HG02840 (cell line): Measurements from ENCODE around the gene CREB3L1.

Experiments used
- ATAC-seq: cut with Tn5 transposase; IDR thresholded peaks from one replicate; pipeline ENCODE4 v1.9.1; 2021; ENCODE audit warnings: mild to moderate bottlenecking, moderate library complexity, moderate number of reproducible peaks; ENCODE audit not compliant: unreplicated experiment, low FRiP score

The CREB3L1 gene

DNA sequence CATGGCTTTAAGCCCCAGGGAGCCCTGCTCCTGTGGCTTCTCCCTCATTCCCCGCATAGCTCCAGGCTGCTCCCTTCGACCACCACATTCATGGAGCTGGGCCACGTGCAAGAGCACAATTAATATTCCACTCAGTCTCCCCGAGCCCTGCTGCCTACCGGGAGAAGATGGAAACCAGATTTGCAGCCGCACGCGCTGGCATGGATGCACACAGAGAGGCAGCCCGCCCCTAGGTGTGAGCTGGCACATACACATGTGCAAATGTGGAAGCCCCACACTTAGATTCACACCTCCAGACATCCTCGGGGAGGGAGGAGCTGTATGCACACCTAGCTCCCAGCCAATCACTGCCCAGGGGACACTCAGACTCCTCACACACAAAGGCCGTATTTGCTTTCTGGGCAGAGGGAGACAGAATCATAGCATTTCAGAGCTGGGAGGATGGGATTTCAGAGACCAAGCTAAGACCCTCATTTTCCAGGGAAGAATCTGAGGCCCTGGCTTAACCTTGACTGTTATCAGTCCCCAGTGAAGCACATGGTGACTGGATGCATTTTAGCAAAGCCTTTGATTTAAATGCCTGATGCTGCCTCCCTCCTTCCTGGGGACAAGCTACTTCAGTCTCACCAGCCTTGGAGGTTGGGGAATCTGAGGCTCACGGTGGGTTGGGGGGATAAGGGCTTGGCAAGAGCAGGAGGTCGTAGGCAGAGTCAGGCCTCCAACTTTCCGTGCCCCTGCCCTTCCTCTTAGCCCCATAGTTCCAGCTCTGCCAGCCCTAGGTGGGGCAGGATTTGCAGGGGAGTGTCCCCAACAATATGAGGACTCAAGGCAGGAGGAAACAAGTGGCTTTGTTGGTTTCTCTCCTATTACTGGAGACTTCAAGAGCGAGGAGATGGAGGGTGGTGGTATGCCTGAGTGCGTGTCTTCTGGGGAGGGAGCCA lies 5.3 kb upstream of the CREB3L1 start:
- no peak for ATAC-seq

DNA sequence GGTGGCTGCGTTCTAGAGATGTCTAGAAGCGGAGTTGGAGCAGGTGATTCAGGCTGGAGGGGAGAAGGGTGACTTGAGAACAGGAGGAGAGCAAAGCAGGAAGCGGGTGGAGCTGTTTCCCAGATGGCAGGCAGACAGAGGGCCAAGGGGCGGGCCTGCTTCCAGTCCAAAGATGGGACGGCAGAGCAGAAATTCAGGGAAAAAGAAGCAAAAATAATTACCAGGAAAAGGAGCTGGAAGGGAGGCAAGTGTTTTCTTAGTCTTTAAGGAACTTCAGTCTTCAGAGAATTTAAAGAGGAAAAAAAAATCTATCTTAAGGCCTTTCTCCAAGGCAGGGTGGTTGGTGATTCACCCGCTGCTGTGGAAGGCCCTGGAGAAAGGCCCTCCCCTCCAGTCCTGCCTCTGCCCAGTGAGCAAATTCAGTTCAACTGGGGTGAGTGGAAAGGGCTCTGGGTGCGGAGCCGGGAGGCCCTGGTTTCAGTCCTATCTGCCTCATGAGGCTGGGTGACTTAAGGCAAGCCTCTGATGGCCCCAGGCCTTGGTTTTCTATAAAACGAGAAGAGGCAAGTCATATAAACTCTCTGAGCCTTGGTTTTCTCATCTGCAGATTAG lies 4.5 kb upstream of the CREB3L1 start:
- no peak for ATAC-seq

DNA sequence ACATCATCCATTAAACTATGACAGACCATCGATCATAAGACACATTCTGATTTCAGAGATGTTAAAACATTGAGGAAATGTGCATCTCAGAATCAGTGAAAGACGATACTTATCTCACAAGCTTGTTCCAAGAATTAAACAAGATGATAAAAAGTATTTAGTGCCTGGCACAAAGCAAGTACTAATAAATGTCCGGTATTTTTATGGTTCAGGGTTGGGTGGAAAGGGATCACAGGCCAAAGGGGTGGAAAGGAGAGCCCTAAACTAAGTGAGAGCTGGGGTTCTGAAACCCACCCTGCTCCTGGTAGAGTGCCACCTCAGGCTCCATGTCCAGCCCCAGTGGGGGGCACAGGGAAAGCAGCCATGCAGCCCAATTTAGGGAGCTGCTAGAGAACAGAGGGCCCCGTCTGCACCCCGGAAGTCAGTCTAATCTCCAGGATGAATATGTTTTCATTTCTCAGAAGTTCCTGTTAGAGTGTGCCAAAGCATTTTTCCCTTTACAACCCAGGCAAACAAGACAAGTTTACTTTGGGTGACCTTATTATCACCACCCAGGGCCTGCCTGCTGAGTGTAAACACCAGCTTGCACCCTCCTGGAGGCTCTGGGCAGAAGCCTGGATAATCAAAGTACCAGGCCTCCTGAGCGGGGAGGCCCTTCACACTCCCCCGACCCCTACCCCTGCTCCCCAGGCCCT lies 3.8 kb upstream of the CREB3L1 start:
- no peak for ATAC-seq

GRCh38 chr11:46275964-46276641 lies 1.4 kb upstream of the CREB3L1 start:
- no peak for ATAC-seq

DNA sequence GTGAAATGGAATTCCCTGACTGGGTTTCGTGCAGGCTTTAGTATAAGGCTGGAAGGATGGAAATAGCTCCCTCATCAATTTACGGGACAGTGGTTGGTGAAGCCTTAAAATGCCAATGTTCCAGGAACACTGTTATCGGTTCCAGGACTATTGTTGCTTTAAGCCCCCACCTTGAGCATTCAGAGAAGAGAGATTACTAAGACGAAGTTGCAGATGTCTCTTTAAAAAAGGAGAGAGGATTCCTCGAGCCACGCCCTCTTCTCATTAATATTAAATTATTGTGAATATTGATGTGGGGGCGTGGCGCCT lies 195 bp upstream of the CREB3L1 start:
- ATAC-seq, result no peak

- ATAC-seq, result no peak
Observed at GRCh38 chr11:46278387-46279125, 1.1 kb downstream of the CREB3L1 start.

- no peak for ATAC-seq
Observed at GRCh38 chr11:46279126-46280099, 2.0 kb downstream of the CREB3L1 start.

DNA sequence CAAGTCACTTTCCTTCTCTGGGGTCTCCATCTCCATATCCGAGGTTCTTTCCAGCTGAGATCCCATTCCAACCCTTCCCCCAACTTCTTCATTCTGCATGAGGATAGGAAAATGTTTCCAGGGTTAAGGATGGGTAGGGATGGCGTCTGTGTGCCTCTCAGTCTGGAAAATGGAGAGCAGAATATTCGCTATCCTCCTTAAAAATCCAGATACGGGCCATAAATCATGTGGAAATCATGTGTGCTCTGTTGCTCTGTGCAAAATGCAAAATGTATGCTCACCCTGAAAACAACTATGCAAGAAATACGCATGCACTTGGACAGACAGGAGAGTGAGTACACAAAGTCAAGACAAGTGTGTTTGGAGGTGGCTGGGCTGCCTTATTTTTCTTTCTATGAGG lies 3.2 kb downstream of the CREB3L1 start:
- ATAC-seq, result no peak

DNA sequence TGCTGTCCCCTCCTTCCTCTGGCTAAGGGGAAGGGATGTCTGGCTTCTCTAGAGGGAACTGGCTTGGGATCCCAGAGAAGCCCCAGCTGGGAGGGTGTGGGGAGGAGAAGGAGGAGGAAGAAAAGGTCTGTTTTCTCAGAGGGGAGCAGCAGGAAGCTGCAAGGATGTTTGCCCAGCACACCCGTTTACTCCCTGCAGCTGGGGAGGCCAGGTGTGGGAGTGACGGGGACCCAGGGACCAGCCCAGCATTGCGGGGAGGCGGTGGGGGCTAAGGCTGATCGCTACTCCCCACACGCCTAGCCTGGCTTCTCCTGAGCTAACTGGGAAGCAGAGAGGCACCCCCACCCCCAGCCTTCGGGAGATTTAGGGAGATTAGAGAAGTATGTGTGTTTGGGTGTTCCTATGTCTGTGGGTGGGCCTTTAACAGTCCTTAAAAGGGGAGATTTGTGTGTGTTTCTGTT lies 3.9 kb downstream of the CREB3L1 start:
- ATAC-seq, result no peak

DNA sequence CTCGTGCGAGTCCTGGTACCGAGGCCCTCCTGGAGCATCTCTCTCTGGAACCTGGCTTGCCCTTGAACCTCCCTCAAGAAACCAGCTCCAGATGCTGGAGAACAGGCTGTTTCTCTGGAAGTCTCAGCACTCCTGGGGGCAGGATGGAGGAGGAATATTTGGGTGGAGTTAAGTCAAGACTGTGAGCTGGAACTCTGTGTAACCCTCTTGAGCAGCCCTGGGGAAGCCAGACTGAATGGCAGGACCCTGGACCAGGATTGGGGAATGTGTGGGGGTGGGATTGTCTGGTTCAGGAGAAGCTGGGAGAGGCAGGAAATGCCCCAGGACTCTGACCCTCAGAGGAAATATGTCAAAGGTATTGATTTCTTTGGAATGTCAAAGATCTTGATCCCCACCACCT lies 7.7 kb downstream of the CREB3L1 start:
- no peak for ATAC-seq

DNA sequence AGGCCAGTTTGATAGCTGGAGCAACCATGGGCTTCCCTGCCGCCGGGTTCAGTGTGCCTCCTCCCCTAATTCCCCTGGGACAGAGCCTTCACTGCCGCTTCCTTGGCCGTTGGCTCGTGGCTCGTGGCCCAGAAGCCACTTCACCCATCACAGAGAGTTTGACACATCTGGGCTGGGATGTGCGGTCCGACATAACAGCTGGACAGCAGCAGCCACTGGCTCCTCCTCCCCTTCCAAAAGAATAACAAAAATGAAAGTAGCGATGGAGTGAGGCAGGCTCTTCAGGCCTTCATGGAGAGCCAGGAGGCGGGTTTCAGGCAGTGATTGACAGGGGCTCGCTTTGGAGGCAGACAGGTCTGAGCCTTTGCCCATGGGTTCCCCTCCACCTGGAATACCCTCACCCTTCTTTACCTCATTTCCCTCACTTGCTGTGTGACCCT lies 8.2 kb downstream of the CREB3L1 start:
- no peak for ATAC-seq

- ATAC-seq, result no peak
Observed at GRCh38 chr11:46286789-46287188, 9.3 kb downstream of the CREB3L1 start.

- no peak for ATAC-seq
Observed at GRCh38 chr11:46288451-46288850, 11.0 kb downstream of the CREB3L1 start.

DNA sequence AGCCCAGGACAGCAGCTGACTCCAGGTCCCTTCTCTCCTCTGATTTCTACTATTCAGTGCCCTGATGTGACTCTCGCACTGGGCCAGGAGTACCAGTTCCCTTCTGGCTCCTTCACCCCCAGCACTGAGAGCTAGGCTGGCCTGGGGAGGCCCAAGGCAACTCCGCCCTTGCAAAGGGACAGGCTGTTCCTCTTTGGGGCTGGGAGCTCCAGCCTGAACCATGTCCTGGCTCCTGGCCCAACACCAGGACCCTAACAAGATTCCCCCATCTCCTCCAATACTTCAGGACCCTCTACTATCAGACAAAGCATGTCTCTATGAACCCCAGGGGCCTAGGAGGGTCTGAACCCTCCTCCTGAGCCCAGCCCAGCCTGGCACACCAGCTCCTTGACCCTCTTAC lies 12.5 kb downstream of the CREB3L1 start:
- no peak for ATAC-seq

GRCh38 chr11:46290598-46291309 lies 13.3 kb downstream of the CREB3L1 start:
- ATAC-seq, result no peak

DNA sequence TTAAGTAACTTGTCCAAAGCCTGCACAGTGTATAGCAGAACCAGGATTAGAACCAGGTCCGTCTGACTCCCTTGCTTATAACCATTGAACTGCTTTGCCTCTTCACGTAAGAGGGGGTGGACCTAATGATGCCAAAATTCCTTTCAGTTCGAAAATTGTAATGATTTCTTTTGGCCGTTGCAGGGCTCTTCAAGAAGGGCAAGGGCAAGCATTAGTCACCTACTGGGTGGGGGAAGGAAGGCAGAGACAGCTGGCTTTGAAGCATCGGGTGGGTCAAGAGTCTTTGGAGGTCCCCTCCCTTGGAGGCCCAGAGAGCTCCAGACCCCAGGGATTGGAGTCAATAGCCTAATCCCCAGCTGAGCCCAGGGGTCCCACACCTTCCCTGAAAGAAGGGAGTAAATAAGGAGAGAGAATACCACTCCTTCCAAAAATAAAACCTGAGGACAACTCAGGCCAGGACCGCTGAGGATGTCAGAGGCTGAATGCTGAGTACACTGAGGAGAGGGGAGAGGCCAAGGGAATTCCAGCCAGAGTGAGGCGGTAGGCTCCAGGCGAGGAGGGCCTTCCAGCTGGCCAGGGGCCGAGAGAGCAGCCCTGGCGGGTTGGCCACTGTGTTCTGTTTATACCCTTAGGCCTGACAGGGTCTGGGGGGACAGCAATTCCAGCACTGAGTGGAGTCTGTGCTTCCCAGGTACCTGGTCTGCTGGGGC lies 14.1 kb downstream of the CREB3L1 start:
- ATAC-seq, result no peak

GRCh38 chr11:46293066-46293465 lies 15.6 kb downstream of the CREB3L1 start:
- ATAC-seq, result no peak

GRCh38 chr11:46293641-46294103 lies 16.2 kb downstream of the CREB3L1 start:
- ATAC-seq, result no peak
